ENCODE data around the gene GNA15.
"Not testable (repeated sequence)": the region's sequence is repeated elsewhere in the genome, so short reads cannot be mapped to it uniquely, and the experiment has no call there.

GNA15 gene

GRCh38 chr19:3135961-3136683 lies at the start of gene GNA15:
TSS of gene GNA15 (plus strand) at chr19:3136033. CDS start at chr19:3136451, 418 bp downstream.
- DNase-seq, result peak; percentile 58

DNA sequence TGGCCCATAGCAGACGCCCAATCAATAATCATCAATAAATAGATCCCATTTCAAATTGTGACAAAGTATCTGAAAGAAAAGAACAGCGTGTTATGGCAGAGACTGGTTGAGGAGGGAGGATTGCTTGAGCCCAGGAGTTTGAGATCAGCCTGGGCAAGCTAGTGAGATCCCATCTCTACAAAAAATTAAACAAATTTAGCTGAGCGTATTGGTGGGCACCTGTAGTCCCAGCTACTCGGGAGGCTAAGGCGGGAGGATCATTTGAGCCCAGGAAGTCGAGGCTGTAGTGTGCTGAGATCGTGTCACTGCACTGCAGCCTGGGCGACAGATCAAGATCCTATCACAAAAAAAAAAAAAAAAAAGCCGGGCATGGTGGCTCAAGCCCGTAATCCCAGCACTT lies 48.1 kb upstream of the GNA15 start:
- no peak for DNase-seq

DNA sequence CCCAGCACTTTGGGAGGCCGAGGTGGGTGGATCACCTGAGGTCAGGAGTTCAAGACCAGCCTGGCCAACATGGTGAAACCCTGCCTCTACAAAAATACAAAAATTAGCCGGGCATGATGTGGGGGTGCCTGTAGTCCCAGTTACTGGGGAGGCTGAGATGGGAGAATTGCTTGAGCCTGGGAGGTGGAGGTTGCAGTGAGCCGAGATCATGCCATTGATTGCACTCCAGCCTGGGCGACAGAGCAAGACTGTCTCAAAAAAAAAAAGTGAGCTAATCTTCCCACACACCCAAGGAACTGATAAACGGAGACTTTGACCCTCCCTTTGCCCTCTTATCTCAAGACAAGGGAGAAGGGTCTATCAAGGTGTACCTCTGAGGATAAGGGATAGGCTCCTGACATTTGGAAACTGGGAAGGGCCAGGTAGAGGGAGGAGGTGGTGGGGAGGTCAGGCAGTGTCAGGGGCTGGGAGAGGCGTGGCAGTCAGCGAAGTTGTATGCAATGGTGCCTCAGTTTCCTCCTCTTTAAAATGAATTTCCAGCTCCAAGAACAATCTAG lies 46.5 kb upstream of the GNA15 start:
- not testable (repeated sequence) for DNase-seq

DNA sequence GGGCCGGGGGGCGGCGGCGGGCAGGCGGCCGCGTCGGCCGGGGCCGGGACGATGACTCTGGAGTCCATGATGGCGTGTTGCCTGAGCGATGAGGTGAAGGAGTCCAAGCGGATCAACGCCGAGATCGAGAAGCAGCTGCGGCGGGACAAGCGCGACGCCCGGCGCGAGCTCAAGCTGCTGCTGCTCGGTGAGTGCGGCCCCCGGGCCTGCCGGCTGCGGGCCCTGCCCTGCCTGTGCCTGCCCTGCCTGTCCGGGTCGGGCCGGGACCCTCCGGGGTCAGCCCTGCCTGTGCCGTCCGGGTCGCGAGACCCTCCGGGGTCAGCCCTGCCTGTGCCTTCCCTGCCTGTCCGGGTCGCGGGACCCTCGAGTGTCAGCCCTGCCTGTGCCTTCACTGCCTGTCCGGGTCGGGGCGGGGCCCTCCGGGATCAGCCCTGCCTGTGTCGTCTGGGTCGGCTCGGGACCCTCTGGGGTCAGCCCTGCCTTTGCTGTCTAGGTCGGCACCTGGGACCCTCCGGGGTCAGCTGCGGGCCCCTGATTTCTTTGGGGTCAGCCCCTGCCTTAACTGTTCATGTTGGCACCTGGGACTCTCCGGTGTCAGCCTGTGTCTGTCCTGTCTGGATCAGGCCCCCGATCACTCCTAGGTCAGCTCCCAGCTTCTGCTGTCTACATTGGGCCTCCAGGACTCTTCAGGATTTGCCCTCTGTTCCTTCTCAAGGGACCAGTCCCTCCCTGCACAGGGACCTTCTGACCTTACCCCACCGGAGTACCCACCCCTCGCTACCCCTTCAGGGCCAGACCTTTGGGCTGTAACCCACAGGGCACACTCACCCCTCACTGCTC lies 41.0 kb upstream of the GNA15 start:
- DNase-seq, result no peak

GRCh38 chr19:3095441-3096191 lies 40.2 kb upstream of the GNA15 start:
- DNase-seq, result no peak

- DNase-seq, result no peak
These were observed 39.4 kb upstream of the GNA15 start for GRCh38 chr19:3096267-3096901.

DNA sequence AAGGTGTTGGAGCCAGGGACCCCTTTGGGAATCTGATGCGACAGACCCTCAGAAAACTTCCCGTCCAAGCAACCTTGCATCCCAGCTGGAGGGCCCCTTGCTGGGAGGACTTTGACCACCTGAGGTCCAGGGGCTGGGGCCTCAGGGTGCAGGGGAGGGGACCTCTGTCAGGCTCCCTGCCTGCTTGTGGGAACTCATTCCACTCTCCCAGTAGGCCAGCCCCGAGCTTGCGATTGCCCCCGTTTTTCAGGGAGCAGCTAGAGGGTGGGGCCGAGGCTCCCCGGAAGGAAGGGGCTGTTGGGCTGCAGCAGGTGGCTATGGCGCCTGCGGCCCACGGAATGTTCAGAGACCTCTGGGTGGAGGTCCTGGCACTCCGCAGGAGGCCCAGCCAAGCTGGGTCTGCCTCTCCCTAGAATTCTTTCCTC lies 38.9 kb upstream of the GNA15 start:
- DNase-seq, result no peak

GRCh38 chr19:3097442-3097871 lies 38.4 kb upstream of the GNA15 start:
- no peak for DNase-seq

- DNase-seq, result no peak
These were observed 37.7 kb upstream of the GNA15 start for GRCh38 chr19:3098141-3098514.

GRCh38 chr19:3098515-3099346 lies 37.1 kb upstream of the GNA15 start:
- DNase-seq, result no peak

- no peak for DNase-seq
These were observed 36.3 kb upstream of the GNA15 start for GRCh38 chr19:3099347-3100145.

DNA sequence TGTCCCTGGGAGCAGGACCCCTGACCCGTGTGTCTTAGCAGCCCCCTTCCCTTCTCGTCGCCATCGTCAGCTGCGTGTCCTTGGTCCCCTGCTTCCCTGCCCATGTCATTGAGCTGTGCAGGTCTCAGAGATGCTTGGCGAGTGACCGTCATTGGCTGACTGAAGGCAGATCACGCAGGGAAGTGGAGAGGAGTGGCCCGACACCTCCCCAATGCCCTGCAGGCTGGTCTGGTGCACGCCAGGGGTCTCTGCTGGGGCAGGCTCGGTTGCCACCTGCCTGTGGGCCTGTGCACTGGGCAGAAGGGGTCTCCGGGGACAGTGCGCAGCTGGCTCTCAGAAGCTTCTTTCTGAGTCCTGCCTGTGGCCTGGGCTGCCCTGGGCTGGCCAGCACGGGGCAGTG lies 35.5 kb upstream of the GNA15 start:
- no peak for DNase-seq

DNA sequence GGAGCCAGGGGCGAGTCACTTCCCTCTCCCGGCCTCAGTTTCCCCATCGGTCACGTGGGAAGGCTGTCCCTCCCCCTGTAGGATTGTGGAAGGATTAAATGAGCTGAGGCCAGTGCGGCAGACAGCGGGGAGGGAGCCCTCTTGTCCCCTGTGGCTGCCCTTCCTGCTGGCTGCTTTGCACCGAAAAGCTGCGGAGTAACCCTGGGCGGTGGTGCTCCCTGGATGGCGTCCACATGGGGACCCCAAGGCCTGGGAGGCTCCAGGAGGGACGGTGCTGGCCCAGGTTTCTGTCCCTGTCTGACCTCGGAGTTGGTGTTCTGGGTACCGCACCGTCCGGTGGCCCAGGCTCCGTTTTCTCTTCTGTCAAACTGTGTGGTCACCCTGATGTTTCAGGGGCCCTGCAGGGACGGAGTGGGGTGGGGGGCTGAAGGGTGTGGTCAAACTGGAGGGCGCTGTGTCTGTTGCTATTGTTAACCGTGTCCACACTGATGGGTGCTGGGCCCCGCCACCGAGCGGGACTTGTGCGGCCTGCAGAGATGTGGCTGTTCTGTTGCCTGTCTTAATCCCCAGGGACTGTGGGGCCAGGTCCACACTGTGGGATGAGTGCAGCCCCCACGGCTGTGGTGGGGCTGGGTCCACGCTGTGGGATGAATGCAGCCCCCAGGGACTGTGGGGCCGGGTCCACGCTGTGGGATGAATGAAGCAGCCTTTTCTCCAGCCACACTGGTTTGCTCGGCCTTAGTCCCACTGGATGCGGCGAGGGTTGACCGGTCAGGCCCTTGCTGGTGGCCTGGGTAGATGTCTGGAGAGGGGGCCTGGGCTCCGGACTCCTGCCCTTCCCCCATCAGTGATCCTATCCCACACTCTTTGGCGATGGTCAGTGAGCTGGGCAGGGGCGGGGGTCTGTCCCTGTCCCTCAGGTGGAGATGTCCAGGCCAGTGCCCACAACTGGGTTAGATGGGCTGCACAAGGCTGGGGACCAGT lies 34.8 kb upstream of the GNA15 start:
- DNase-seq, result no peak

- no peak for DNase-seq
These were observed 33.3 kb upstream of the GNA15 start for GRCh38 chr19:3102239-3103140.

- DNase-seq, result no peak
These were observed 31.2 kb upstream of the GNA15 start for GRCh38 chr19:3104708-3104983.

DNA sequence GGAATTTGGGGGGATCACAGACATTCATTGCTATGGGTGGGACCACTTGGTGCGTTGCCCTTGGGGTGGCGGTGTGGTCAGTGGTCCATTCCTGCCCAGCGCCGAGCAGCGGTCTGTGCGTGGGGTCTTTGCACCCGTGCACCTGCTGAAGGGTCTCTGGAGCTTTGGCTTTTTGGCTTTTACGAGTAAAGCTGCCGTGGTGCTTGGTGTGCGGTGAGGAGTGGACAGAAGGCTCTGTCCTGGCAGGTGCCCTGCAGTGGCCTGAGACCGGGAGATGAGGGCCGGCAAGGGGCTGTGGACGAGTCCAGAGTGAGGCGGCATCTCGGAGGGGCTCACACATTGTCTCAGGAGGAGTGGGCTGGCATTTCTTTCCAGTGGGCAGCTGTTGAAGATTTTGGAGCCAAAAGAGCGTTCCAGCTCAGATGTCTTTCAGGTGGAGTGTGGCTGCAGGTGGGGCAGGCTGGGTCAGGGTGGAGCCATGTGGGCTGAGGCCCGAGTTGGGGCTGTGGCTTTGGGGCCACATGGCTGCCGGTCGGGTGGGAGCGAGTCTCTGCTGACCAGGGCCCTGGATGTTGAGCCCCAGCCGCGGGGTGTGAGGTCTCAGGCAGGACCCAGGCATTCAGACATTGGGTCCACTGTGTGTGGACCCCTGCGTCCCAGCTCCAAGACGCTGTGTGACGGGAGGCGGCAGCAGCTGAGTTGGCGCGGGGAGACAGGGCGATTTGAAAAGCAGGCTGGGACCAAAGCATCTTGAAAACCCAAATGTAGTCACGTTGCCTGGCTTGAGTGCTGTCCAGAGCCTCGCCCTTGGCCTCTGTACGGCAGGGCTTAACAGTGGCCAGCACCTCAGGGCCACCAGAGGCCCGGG lies 30.0 kb upstream of the GNA15 start:
- no peak for DNase-seq

DNA sequence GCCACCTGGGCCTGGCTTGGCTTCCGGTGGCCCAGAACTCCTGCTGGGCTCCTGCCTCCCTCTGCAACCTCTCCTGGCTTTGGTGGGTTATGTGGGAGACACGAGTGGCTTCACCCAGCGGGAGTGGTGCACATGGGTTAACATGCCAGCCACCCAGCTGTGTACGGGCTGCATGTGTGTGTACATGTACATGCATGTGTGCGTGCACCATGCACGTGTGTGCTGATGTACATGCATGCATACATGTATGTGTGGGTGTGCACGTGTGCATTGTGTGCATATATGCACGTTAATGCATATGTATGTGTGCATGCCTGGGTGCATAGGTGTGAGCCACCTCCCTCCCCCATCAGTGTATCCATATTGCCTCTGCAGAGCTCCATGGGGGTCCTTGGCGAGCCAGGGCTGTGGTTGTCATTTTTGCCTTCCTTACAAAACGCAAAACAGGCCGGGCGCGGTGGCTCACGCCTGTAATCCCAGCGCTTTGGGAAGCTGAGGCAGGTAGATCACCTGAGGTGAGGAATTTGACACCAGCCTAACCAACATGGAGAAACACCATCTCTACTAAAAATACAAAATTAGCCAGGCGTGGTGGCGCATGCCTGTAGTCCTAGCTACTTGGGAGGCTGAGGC lies 29.2 kb upstream of the GNA15 start:
- no peak for DNase-seq
